Lung (tissue), 12 donors: ENCODE results near the gene ADCY6. TPM values are rescaled to one million over a fixed set of nuclear protein-coding genes. Genes with fewer than 3 reads are reported as not detected.

Experiments used
- ATAC-seq: fragments of 200-7000 bp; cut with Tn5 transposase; one replicate; pipeline ENCODE4 v1.9.1; 2020; ENCODE audit warnings: moderate number of reproducible peaks; ENCODE audit not compliant: insufficient read depth, low FRiP score
- DNase-seq, 3 donors: peaks; one replicate each; pipeline ENCODE4 v3.0.0-alpha.2; 2013 to 2017
- H3K27ac ChIP-seq, 2 donors: one replicate each; pipeline ENCODE4 v1.5.1; 2013; ENCODE audit warnings: mild to moderate bottlenecking in 2 of 2, moderate library complexity in 2 of 2, control low read depth in 1 of 2, inconsistent platforms in 1 of 2, low read depth in 1 of 2, low read length in 1 of 2
- H3K27me3 ChIP-seq, 3 donors: one replicate each; pipeline ENCODE4 v1.5.1; 2013; ENCODE audit warnings: low read length in 2 of 3; ENCODE audit not compliant: control insufficient read depth in 3 of 3, insufficient read depth in 3 of 3
- H3K36me3 ChIP-seq, 4 donors: one replicate each; pipeline ENCODE4 v1.5.1; 2013; ENCODE audit warnings: low read length in 4 of 4, mild to moderate bottlenecking in 1 of 4, moderate library complexity in 1 of 4; ENCODE audit not compliant: control insufficient read depth in 4 of 4, insufficient read depth in 4 of 4
- H3K4me1 ChIP-seq, 5 donors: one replicate each; pipeline ENCODE4 v1.5.1; 2013; ENCODE audit warnings: low read length in 5 of 5, mild to moderate bottlenecking in 2 of 5, moderate library complexity in 1 of 5; ENCODE audit not compliant: control insufficient read depth in 5 of 5, insufficient read depth in 5 of 5
- H3K4me3 ChIP-seq: one replicate; pipeline ENCODE4 v1.5.1; 2013; ENCODE audit warnings: mild to moderate bottlenecking, control low read depth, moderate library complexity
- H3K9ac ChIP-seq, 2 donors: one replicate each; pipeline ENCODE4 v1.5.1; 2013; ENCODE audit warnings: low read length in 2 of 2, control low read depth in 1 of 2; ENCODE audit not compliant: insufficient read depth in 1 of 2
- H3K9me3 ChIP-seq, 4 donors: one replicate each; pipeline ENCODE4 v1.5.1; 2013; ENCODE audit warnings: low read length in 3 of 4, mild to moderate bottlenecking in 1 of 4, moderate library complexity in 1 of 4; ENCODE audit not compliant: control insufficient read depth in 4 of 4, insufficient read depth in 3 of 4
- WGBS, 2 donors: extraction: QIAGEN DNeasy Blood & Tissue Kit; methylation state at CpG; one replicate each; pipeline ENCODE4 v1.1.7; 2013; 5-methylcytosine and 5-hydroxymethylcytosine counted together
- polyA plus RNA-seq, 2 donors: library from polyadenylated mRNA; stranded (reverse); fragments of 200-250 nt; gene quantifications; one replicate each; pipeline ENCODE4 v1.2.1, GENCODE V29; 2013
- total RNA-seq, 2 donors: library from RNA; depleted of rRNA in 1 of 2; stranded (reverse); fragments of >200 nt in 1 of 2; gene quantifications; one replicate each; pipeline ENCODE4 v1.2.1, GENCODE V29; 2014 to 2021
- TF ChIP-seq, protein P1 (sequence below): IDR thresholded peaks from 2 replicates; pipeline ENCODE4 v1.5.1; 2012; ENCODE audit warnings: mild to moderate bottlenecking; ENCODE audit errors: control extremely low read depth, extremely low read depth
- donor health status: control.
- donor health status: control.
- donor health status: Bipolar disorder and iron deficiency.
- donor health status: healthy.
- donor health status: DM: yes; HTN: yes; CAD: no.

Gene ADCY6
- total and polyA plus RNA-seq, 4 donors, result 14.4 to 37.0 (median 26.2) TPM

GRCh38 chr12:48777501-48778400 is 11.1 kb downstream of the ADCY6 start:
- no peak overlapping the region for H3K4me3 ChIP-seq
- WGBS, 2 donors, result 92 to 94% methylated on average over 16 of the region's 16 CpGs
- H3K9ac ChIP-seq, result no peak overlapping the region
- H3K27ac ChIP-seq, result no peak overlapping the region
- H3K4me1 ChIP-seq, result peaks cover 0 to 13% (median 0%) of the 10 kb centered on the region in 5 donors
- H3K36me3 ChIP-seq, result peaks cover 7 to 42% (median 8%) of the 10 kb centered on the region in 4 donors
- H3K9me3 ChIP-seq, result peaks cover 0 to 2% (median 0%) of the 10 kb centered on the region in 4 donors
- DNase-seq (no peak), ATAC-seq (no peak)
- no peaks in the 10 kb centered on the region for H3K27me3 ChIP-seq
- TF ChIP-seq, protein P1, sequence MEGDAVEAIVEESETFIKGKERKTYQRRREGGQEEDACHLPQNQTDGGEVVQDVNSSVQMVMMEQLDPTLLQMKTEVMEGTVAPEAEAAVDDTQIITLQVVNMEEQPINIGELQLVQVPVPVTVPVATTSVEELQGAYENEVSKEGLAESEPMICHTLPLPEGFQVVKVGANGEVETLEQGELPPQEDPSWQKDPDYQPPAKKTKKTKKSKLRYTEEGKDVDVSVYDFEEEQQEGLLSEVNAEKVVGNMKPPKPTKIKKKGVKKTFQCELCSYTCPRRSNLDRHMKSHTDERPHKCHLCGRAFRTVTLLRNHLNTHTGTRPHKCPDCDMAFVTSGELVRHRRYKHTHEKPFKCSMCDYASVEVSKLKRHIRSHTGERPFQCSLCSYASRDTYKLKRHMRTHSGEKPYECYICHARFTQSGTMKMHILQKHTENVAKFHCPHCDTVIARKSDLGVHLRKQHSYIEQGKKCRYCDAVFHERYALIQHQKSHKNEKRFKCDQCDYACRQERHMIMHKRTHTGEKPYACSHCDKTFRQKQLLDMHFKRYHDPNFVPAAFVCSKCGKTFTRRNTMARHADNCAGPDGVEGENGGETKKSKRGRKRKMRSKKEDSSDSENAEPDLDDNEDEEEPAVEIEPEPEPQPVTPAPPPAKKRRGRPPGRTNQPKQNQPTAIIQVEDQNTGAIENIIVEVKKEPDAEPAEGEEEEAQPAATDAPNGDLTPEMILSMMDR, result no peak

GRCh38 chr12:48776956-48777355 is 11.9 kb downstream of the ADCY6 start:
- peaks cover 0 to 12% (median 0%) of the 10 kb centered on the region in 5 donors for H3K4me1 ChIP-seq
- H3K27ac ChIP-seq, result no peak overlapping the region
- no peak for ATAC-seq
- H3K9ac ChIP-seq, result no peak overlapping the region
- TF ChIP-seq, protein P1, result no peak
- H3K27me3 ChIP-seq, result no peaks in the 10 kb centered on the region
- no peak overlapping the region for H3K4me3 ChIP-seq
- H3K36me3 ChIP-seq, result peaks cover 13 to 44% (median 14%) of the 10 kb centered on the region in 4 donors
- H3K9me3 ChIP-seq, result peaks cover 0 to 2% (median 0%) of the 10 kb centered on the region in 4 donors
- 96 to 99% methylated on average over 6 of the region's 6 CpGs for WGBS, 2 donors
- no peak for DNase-seq

DNA sequence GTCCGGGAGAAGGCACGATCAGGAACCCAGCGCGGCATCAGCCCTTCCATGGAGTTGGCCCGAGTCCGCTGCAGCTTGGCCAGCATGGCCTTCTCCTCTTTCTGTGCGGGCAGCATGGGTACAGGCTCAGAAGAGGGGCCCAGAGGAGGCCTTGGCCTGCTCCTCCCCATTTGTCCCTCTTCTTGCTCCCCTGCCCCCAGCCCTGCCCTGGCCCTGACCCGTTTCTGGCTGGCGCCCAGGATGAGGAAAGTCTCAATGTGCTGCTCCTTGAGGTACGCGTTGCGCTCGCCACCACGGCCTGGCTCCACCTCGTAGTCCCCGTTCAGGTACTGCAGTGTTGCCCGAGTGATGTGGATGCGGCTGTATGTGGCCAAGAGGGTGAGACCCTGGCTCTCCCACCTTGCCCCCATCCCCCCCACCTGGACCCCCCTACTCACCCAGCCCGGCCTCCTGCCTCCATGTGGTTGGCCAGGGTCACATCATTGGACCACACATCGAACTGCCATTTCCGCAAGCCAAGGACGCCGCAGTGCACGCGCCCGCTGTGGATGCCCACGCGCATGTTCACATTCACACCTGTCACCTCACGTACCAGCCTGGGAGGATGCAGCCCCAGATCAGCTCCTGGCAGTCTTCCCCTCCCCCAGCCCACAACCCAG is 12.8 kb downstream of the ADCY6 start:
- DNase-seq, result no peak
- H3K36me3 ChIP-seq, result peaks cover 18 to 51% (median 21%) of the 10 kb centered on the region in 4 donors
- WGBS, 2 donors, result 92 to 94% methylated on average over 29 of the region's 29 CpGs

More for the DNA sequence above, 12.8 kb downstream of the ADCY6 start:
- Histone ChIP-seq H3K4me3 (no peak overlapping the region), H3K9me3 (peaks cover 0 to 2% (median 0%) of the 10 kb centered on the region in 4 donors), H3K27me3 (no peaks in the 10 kb centered on the region), H3K4me1 (peaks cover 0 to 8% (median 0%) of the 10 kb centered on the region in 5 donors), H3K27ac (no peak overlapping the region), H3K9ac (no peak overlapping the region)
- TF ChIP-seq, protein P1, result no peak
- ATAC-seq, result no peak
